Stimulated activated CD4-positive, alpha-beta T cell treated with anti-CD3 and anti-CD28 coated beads, Interleukin-4, amount 100 ng/mL, for 24 hours (primary cell): ENCODE measurements around the gene ZBTB5.
"Not testable (repeated sequence)": the region's sequence is repeated elsewhere in the genome, so short reads cannot be mapped to it uniquely, and the experiment has no call there.

Source experiments
- DNase-seq: peaks from one replicate; pipeline ENCODE4 v3.0.0-alpha.2; 2020

Gene ZBTB5

DNA sequence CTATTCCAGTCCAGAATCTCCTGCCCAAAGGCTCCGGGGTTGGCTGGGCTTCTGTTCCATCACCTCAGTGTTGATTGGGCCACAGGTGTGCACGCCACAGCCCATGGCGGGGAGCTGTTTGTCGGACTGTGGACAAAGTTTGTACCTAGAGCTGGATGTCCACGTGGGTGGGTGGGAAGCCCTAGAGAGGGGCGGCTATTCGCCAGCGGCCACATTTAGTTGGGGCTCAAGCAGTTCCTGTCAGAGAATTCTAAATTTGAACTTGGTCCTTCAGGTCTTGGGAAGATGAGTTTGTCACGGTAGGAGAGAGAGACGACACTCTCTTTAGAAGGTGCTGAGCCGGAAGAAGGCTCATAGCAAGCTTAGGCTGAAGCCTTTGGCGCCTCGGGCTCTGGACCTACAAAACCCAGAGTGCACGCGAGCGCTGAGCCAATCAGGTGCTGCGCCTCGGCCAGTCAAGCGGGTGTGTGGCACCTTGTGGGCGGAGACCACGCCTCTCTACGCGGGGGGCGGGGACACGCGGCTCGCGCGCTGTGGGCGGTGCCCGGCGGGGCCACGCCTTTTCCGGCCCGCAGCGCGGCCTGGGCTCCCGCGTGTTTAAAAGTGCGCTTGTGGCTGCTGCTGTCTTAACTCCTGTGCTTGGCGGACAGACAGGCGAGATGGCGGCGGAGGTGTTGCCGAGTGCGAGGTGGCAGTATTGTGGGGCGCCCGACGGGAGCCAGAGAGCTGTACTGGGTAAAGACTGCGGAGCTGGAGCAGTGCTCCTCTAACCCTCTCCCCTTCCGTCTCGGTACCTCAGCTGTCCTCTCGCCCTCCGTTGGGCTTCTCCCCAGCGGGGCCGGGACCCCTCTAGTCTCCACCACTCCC, 20.4 kb upstream of the ZBTB5 start, which contains the start of gene POLR1E:
TSS of gene POLR1E (plus strand) at position 560 of the 867 bp plus-strand sequence. CDS start at position 660, 100 bp downstream.
- DNase-seq = peak; percentile 96

DNA sequence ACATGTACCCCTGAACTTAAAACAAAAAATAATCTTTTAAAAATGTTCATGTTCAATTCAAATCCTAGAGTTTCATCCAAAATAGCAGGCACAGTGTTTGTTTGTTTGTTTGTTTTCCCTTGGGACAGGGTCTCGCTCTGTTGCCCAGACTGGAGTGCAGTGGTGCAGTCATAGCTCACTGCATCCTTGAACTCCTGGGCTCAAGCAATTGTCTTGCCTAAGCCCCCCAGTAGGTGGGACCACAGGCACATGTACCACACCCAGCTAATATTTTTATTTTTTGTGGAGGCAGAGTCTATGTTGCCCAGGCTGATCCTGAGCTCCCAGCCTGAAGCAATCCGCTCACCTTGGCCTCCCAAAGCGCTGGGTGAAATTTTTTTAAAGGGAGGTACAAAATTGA, 15.5 kb upstream of the ZBTB5 start:
- no peak for DNase-seq

DNA sequence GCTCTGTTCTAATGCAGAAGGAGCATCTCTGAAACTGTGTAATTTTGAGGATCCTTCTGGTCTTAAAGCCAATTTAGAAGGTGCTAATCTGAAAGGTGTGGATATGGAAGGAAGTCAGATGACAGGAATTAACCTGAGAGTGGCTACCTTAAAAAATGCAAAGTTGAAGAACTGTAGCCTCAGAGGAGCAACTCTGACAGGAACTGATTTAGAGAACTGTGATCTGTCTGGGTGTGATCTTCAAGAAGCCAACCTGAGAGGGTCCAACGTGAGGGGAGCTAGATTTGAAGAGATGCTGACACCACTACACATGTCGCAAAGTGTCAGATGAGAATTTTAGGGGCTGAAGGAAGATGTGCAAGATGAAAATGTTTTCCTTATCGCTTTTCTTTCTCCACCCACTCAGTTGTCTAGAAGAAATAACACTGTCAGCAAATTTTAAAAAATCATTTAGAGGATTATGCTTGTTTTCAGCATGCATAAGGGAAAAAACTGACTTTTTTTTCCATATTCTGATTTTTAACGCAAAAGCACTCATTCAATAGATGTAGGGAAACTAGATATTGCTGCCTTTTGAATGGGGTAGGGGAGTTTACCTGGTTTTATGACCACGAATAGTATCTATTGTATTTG, 12.9 kb upstream of the ZBTB5 start:
- DNase-seq = not testable (repeated sequence)

DNA sequence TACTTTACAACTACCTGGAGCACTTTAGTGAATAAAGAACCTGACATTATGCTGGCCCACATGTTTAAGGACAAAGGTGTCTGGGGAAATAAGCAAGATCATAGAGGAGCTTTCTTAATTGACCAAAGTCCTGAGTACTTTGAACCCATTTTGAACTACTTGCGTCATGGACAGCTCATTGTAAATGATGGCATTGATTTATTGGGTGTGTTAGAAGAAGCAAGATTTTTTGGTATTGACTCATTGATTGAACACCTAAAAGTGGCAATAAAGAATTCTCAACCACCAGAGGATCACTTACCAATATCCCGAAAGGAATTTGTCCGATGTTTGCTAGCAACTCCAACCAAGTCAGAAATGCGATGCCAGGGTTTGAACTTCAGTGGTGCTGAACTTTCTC, 12.2 kb upstream of the ZBTB5 start:
- DNase-seq = not testable (repeated sequence)

DNA sequence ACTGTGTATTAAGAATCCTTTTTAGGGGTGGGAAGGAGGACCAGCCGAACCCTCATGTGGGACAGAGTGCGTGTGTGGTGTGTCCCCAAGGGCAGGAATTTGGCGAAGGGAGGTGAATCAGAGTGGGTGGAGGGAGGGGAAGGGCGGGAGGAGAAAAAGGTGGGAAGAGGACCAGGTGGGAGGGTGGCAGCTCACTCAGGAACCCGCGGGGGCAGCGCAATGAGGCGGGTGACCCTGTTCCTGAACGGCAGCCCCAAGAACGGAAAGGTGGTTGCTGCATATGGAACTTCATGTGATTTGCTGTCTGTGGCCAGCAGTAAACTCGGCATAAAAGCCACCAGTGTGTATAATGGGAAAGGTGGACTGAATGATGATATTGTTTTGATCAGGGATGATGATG, 11.7 kb upstream of the ZBTB5 start:
- DNase-seq = no peak

DNA sequence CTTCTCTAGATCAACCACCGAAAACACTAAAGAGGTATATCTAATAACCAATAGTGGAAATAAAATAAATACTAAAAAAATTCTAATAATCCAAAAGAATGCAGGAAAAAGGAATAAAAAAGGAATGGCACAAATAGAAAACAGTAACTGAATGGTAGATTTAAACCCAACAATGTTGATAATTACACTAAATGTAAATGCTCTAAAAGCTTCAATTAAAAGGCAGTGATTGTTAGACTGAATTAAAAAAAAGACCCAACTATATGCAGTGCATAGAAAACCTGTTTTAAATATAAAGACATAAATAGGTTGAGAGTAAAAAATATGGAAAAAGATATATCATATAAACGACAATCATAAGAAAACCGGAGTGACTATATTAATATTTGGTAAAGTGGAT, 9.2 kb upstream of the ZBTB5 start:
- no peak for DNase-seq

DNA sequence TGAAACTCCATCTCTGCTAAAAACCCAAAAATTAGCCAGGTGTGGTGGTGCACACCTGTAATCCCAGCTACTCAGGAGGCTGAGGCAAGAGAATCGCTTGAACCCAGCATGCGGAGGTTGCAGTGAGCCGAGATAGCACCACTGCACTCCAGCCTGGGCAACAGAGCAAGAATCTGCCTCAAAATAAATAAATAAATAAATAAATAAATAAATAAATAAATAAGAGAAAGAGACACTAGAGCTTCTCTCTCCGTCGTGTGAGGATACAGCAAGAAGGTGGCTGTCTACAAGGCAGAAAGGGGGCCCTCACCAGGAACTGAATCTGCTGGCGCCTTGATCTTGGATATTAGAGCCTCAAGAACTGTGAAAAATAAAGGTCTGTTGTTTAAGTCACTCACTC, 8.7 kb upstream of the ZBTB5 start:
- DNase-seq = not testable (repeated sequence)

DNA sequence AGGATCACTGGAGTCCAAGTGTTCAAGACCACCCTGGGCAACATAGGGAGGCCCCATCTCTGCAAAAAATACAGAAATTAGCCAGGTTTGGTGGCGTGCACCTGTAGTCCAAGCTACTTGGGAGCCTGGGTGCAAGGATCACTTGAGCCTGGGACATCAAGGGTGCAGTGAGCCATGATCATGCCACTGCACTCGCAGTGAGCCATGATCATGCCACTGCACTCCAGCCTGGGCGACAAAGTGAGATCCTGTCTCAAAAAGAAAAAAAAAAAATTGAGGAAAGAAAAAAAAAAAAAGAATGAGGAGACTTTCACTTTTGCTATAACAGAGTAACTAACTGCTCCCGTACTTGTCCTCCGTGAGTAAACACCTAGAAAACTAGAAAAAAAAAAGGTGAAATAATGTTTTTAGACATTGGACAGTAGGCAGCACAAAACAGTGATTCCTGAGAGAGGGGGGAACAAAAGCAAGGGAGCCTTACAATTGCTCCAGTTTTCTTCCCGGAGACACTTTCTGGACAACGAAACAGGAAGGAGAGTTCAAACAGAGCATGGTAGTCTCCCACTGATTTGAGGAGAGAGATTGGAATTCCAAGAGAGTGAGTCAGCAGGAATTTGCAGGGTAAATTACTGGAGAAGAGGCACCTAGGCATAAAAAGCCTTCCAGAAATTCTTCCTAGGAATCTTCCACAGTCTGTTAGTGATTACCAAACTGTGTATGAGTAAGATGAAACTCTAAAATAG, 6.9 kb upstream of the ZBTB5 start:
- DNase-seq = no peak

DNA sequence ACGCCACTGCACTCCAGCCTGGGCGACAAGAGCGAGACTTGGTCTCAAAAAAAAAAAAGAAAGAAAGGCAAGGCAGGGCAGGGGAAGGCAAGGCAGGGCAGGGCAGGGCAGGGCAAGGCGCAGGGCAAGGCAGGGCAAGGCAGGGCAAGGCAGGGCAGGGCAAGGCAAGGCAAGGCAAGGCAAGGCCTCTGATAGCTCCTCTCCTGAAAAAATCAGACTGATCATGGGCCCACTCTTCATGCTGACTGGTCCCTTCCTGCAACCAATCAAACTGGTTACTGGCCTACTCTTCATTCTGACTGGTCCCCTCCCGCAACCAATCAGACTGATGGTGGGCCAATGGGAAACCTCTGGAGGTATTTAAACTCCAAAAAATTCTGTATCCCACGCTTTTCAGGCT, 3.4 kb upstream of the ZBTB5 start:
- no peak for DNase-seq

DNA sequence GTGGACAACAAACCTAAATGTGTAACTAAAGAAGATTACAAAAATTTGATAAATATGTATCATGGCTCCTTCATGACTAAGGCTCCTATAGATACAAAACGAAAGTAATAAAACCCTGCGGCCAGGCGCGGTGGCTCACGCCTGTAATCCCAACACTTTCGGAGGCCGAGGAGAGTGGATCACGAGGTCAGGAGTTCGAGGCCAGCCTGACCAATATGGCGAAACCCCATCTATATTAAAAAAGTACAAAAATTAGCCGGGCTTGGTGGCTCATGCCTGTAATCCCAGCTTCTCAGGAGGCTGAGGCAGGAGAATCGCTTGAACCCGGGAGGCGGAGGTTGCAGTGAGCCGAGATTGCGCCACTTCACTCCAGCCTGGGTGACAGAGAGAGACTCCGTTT, 2.3 kb upstream of the ZBTB5 start:
- DNase-seq = not testable (repeated sequence)

DNA sequence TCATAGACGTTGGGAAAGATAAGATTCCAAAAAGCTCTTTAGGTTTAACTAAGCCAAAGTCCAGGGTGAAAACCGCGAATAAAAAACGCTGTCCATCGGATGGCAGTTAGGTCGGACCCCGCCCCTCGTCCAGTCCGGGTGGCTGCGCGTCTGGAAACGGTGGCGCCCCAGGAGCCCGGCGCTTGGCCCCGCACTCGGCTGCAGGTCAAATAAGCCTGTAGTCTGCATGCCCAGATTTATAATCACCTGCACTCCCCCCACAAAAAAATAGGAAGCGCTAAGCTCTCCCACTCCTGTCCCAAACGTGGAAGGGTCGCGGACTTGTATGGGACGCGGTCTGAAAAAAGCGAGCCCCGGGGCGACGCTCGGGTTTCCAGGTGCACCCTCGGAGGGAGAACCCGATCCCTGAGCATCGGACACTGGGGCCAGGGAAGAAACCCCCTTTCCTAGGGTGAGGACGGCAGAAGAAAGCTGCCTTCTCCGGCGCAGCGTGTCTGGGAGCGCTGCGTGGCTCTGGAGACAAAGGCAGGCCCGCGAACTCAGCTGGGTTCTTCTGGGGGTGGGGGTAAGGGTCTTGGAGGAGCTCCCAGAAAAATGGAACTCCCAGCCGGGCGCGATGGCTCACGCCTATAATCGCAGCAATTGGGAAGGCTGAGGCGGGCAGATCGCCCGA, 923 bp upstream of the ZBTB5 start:
- DNase-seq = peak; percentile 33

DNA sequence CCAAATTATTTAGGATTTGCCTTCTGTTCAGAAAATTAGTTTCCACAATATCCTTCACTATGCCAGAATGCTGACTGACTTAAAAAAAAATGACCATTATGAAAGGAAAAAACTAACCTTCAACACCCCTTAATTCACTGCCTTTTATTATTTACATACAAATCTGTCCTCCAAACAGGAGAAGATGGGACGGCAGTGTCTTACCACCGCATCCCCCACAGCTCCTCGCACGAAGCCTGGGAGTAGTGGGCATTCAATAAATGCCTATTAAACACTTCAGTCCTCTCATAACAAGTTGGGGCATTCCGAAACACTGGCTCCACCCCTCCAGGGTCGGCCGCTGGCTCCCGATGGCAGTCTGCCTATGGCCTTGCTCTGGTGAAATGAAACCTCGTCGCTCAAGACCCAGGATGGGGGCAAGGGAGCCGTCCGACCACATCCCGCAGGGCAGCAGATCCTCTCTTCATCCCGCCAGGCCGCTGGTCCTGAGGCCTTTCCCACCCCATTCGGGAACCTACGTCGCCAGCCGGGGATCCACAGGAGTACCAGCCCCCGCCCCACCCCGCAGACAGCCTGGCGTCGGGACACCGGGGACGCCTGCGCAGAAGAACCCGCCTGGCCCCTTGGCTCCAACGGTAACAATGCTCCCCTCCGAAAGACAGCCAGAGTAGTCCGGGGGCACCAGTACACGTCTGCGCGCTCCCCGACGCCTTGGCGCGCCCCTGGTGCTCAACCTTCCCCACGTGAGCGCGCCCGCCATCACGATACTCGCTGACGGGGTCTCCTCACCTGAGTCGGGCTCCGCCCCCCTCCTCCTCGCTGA, 613 bp downstream of the ZBTB5 start:
- peak; percentile 69 for DNase-seq

DNA sequence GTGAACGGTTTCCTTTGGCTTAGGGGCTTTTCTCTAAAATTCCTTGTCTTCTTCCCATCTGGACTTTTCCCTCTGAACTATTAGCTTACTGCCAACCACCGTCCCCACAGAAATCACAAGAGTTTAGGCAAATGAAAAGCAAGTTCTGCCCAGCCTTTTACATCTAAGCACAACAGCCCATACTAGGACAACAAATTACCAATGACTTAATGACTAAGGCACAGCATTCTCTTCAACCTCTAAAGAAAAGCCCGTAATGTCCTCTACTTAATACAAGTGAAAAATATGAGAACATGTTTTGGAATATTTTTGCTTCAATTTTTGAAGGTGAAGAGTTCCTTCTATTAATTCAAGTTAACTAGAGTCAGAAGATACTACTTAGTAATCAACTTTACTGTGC, 1.2 kb downstream of the ZBTB5 start:
- no peak for DNase-seq

DNA sequence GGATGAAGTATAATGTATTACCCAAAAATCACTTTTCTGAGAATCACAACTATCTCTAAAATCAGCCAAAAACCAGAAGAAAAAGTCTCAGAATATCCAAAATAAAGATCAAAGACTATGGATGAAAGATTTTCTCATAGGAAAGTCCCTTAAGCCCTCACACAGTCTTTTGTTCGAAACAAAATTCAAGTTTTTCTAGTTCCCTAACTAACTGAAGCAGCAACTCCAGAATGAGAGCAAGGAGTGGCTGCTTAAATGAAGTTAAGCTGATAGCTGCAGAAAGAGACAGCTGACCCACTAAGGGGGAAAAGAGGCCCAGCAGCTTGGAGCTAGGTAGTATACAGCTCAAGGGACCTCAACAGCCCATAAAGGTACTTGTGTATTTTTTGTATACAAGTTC, 8.4 kb downstream of the ZBTB5 start:
- DNase-seq = no peak

DNA sequence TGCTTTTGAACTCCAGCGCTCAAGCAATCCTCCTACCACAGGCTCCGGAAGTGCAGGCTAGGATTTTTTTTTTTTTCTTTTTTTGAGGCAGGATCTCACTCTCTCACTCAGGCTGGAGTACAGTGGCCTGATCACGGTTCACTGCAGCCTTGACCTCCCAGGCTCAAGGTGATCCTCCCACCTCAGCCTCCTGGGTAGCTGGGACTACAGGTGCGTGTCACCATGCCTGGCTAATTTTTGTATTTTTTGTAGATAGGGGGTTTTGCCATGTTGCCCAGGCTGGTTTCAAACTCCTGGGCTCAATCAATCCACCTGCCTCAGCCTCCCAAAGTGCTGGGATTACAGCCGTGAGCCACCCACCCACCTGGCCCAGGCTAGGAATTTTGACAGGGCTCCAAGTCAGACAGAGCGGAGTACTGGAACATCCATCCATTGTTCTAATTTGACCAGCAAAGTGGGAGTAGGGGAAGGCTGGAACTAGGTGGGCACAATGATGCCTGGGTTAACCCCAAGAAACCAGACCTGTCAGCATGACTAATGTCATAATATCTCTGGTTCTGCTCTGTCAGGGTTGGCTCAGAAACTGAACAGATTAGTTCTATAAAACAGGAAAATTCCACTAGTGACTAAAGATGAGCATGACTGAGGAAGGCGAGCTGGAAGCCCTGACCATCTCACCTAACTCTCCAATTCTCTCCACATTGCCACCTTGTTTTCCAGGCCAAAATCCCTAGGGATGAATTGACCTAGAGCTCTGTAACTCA, 9.2 kb downstream of the ZBTB5 start:
- no peak for DNase-seq

DNA sequence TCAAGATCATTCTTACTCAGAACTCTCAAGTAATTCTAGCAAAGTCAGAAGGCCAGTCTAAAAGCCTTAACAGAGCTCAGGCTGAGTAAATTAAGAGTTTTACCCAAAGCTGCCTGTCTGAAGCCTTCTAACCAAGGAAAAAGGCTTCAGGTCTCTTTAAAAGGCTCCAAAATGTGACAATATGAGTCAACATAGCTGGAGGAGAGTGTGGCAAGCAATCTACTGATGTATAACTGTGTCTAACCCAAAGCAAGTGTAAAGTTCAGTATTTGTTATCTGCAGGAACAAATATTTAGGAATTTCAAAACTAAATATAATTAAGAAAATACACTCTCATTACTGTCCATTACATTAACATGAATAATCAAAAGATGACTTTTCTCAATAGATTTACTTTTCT, 11.0 kb downstream of the ZBTB5 start:
- DNase-seq = no peak

DNA sequence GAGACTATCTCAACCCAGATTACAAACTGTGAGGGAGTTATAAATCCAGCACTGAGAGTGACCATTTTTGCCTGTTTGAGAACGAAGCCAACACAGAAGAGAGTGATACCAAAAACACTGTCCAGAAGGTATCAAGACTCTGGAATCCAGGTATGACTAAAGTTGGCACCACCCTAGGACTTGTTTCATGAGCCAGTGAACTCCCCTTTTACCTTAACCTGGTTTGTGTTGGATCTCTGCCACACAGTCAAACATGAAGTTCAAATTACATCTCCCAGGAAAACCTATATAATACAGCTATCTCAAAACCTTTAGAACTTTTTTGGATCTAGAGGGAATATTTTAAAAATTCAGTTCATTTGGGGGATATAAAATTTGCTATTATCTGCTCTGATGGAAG, 11.4 kb downstream of the ZBTB5 start:
- no peak for DNase-seq

DNA sequence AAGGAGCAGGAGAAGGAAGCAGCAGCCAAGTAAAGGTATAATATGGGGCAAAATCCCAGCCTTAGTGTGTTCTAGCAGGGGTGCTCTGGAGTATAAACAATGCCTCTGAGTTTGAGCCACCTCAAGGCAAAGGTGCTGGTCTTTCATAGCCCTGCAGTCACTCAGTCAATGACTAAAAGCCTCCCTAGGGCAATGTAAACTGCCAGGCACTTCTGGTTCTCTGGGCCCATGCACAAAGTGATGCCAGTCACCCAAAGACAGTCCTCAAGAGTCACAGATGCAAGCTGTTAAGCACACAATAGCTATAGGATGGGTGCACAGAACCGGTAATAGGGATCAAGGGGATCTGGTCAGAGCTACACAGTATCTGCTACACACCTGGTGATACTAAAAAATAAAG, 12.6 kb downstream of the ZBTB5 start:
- DNase-seq = no peak

DNA sequence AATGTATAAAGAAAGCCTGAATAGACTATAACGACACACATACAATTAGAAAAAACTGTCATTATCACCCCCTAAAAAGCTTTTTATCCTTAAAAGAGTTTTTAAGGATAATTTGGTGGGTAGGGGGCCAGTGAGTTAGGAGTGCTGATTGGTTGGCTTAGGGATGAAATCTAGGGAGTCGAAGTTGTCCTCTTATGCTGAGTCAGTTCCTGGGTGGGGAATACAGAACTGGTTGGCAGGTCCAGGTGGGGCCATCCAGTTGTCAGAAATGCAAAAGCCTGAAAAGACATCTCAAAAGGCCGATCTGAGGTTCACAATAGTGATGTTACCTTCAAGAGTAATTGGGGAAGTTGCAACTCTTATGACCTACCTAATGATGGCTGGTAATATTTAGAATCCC, 13.6 kb downstream of the ZBTB5 start:
- no peak for DNase-seq

DNA sequence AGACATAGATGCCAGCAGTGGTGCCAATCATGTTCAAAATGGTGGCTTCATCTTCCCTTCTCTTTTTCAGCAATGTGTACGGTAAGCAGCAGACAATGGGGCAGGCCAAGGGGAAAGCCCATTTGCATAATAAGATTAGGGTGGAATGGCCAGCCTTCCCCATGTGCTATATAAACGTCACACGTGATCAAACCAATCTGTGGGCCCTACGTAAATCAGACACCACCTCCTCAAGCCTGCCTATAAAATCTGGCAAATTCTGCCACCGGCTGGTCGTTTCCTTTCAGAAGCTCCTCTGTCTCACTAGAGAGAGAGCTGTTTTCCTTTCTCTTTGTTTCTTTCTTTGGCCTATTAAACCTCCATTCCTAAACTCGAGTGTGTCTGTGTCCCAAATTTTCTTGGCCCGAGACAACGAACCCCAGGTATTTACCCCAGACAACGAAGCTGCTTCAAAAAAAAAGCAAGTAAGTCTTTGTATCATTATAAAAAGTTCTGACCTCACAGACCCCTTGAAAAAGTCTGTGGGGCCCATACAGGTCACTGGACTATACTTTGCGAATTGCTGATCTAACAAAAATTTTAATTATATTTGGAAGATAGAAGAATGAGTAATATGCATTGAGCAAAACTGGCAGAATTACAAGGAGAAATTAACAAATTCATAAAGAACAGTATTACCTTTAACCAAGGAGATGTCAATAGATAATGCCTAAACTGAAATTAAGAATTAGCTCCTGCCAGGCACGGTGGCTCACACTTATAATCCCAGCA, 15.2 kb downstream of the ZBTB5 start:
- no peak for DNase-seq

DNA sequence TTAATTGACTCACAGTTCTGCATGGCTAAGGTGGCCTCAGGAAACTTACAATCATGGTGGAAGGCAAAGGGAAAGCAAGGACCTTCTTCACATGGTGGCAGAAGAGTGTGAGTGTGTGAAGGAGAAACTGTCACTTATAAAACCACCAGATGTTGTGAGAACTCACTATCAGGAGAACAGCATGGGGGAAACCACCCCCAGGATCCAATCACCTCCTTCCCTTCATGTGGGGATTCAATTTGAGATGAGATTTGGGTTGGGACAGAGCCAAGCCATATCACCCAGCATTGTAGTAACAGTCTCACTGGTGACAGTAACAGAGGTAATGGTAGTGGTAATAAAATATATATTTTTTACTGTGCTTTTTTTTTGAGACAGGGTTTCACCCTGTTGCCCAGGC, 18.1 kb downstream of the ZBTB5 start:
- no peak for DNase-seq
